Panc1 (cell line): ENCODE data around the gene LRRC47. TPM values are rescaled to one million over a fixed set of nuclear protein-coding genes. Genes with fewer than 3 reads are reported as not detected.

ENCODE experiments used
- ATAC-seq: fragments of 200-7000 bp; cut with Tn5 transposase; 2 replicates; pipeline ENCODE4 v1.9.1; 2020; ENCODE audit warnings: mild to moderate bottlenecking, moderate library complexity
- BruUV-seq: library from RNA; stranded (reverse); fragments of 400-500 nt; replicated peaks from 2 replicates; lab custom pipeline; 2021; lab: Mats Ljungman, UMichigan
- CTCF ChIA-PET: fragments of 300-600 bp; sonication (Branson Sonifier 250); formaldehyde crosslinking; loops from one replicate; lab custom pipeline; 2022; ENCODE audit warnings: antibody characterized with exemption; lab: Charles Lee
- POLR2A ChIA-PET: fragments of 300-600 bp; sonication (Branson Sonifier 250); formaldehyde crosslinking; loops from one replicate; lab custom pipeline; 2022; ENCODE audit warnings: antibody characterized with exemption; lab: Charles Lee
- DNase-seq: peaks from one replicate; pipeline ENCODE4 v3.0.0-alpha.2; 2010; ENCODE audit warnings: low read depth, low spot score
- H3K27ac ChIP-seq: 2 replicates; pipeline ENCODE4 v1.5.1; 2011; ENCODE audit warnings: mild to moderate bottlenecking, low read length, inconsistent platforms
- H3K27me3 ChIP-seq: fragments of 200-500 bp; sonication (Bioruptor generic); 2 replicates; pipeline ENCODE4 v1.6.0; 2014; ENCODE audit warnings: low read length, inconsistent platforms; ENCODE audit not compliant: control insufficient read depth, insufficient read depth
- H3K36me3 ChIP-seq: fragments of 200-500 bp; sonication (Bioruptor generic); 2 replicates; pipeline ENCODE4 v1.5.1; 2014; ENCODE audit warnings: inconsistent platforms, mild to moderate bottlenecking, low read length, moderate library complexity; ENCODE audit not compliant: control insufficient read depth, insufficient read depth
- H3K4me1 ChIP-seq: 2 replicates; pipeline ENCODE4 v1.5.1; 2011; ENCODE audit warnings: inconsistent platforms, mild to moderate bottlenecking, low read length, moderate library complexity; ENCODE audit not compliant: control insufficient read depth, insufficient read depth
- H3K4me3 ChIP-seq, 2 experiments: 2 replicates each; pipeline ENCODE4 v1.5.1; 2011 to 2012; ENCODE audit warnings: low read depth in 2 of 2, low read length in 2 of 2, mild to moderate bottlenecking in 2 of 2, inconsistent platforms in 1 of 2, moderate library complexity in 1 of 2
- H3K9me3 ChIP-seq: fragments of 200-500 bp; sonication (Bioruptor generic); 2 replicates; pipeline ENCODE4 v1.5.1; 2014; ENCODE audit warnings: low read depth, mild to moderate bottlenecking, inconsistent platforms, low read length, moderate library complexity; ENCODE audit not compliant: control insufficient read depth, insufficient read depth
- CTCF ChIP-seq: fragments of 450-650 bp; IDR thresholded peaks from 2 replicates; pipeline ENCODE4 v1.5.1; 2017; ENCODE audit warnings: mild to moderate bottlenecking
- POLR2AphosphoS5 ChIP-seq: IDR thresholded peaks from 2 replicates; pipeline ENCODE4 v1.6.1; 2012; ENCODE audit warnings: mild to moderate bottlenecking, low read depth, low read length, moderate library complexity
- REST ChIP-seq, 2 experiments: IDR thresholded peaks; 2 replicates each; pipeline ENCODE4 v1.6.1; 2011 to 2012; ENCODE audit warnings: low read depth in 2 of 2, control low read depth in 1 of 2, low read length in 1 of 2, mild to moderate bottlenecking in 1 of 2, moderate library complexity in 1 of 2; ENCODE audit not compliant: insufficient read depth in 1 of 2
- SIN3A ChIP-seq: IDR thresholded peaks from 2 replicates; pipeline ENCODE4 v1.6.1; 2012; ENCODE audit warnings: low read depth, mild to moderate bottlenecking, low read length, moderate library complexity, borderline replicate concordance; ENCODE audit not compliant: insufficient read depth
- TCF7L2 ChIP-seq: IDR thresholded peaks from 2 replicates; pipeline ENCODE4 v1.6.1; 2011; ENCODE audit warnings: mild to moderate bottlenecking, low read depth, low read length, inconsistent platforms
- in situ Hi-C: cut with HindIII; loops from 2 replicates; pipeline ENCODE4 v1.10.0; 2016; ENCODE audit warnings: low sequenced_read_pairs, low pct_unique_long_range_greater_than_20kb
- intact Hi-C: fragments of 100-400 bp; cut with micrococcal nuclease; formaldehyde crosslinking; loops from one replicate; pipeline ENCODE4 v1.10.0; 2022; ENCODE audit not compliant: unreplicated experiment
- total RNA-seq: library from RNA; stranded (reverse); gene quantifications from one replicate; pipeline ENCODE4 v1.2.1, GENCODE V29; 2021; ENCODE audit not compliant: unreplicated experiment

The LRRC47 gene
- total RNA-seq, 1 experiment from 2014 or later, result 51.0 TPM

- POLR2A ChIA-PET, result interaction anchor here (0.6 kb wide), 1 partner anchor 651 kb away, joined by 6 read pairs; no protein-coding TSS in a partner anchor
Observed at GRCh38 chr1:3778590-3779264, 17.6 kb downstream of the LRRC47 start.

More at GRCh38 chr1:3778590-3779264, 17.6 kb downstream of the LRRC47 start:
- TF ChIP-seq SIN3A, result no peak
- TF ChIP-seq TCF7L2, result no peak
- TF ChIP-seq POLR2AphosphoS5, result no peak
- TF ChIP-seq REST (IDR thresholded peaks at IDR 0.05; ENCODE audit: insufficient read depth in 1 of 2, low read depth in 2 of 2, low read length in 1 of 2), result no peak
- TF ChIP-seq CTCF, result no peak
- CTCF ChIA-PET, result no interaction called here
- Histone ChIP-seq H3K36me3 (0 out of 2 replicates have a peak, but pooled peaks cover 2% of the 10 kb centered on the region), H3K27me3 (no peaks in the 10 kb centered on the region), H3K9me3 (no peaks in the 10 kb centered on the region), H3K4me1 (peaks cover 37% of the 10 kb centered on the region), H3K27ac (no peak overlapping the region), H3K4me3 (no peak overlapping the region)
- BruUV-seq, result no TSS peak
- in situ Hi-C loops, result no loop called here
- no peak for ATAC-seq
- intact Hi-C loops, result no loop called here
- no peak for DNase-seq
